HG03064 (cell line): ENCODE results near the gene RGS14.

Experiments
- ATAC-seq: cut with Tn5 transposase; IDR thresholded peaks from one replicate; pipeline ENCODE4 v1.9.1; 2021; ENCODE audit warnings: low read depth; ENCODE audit not compliant: unreplicated experiment

Gene RGS14

DNA sequence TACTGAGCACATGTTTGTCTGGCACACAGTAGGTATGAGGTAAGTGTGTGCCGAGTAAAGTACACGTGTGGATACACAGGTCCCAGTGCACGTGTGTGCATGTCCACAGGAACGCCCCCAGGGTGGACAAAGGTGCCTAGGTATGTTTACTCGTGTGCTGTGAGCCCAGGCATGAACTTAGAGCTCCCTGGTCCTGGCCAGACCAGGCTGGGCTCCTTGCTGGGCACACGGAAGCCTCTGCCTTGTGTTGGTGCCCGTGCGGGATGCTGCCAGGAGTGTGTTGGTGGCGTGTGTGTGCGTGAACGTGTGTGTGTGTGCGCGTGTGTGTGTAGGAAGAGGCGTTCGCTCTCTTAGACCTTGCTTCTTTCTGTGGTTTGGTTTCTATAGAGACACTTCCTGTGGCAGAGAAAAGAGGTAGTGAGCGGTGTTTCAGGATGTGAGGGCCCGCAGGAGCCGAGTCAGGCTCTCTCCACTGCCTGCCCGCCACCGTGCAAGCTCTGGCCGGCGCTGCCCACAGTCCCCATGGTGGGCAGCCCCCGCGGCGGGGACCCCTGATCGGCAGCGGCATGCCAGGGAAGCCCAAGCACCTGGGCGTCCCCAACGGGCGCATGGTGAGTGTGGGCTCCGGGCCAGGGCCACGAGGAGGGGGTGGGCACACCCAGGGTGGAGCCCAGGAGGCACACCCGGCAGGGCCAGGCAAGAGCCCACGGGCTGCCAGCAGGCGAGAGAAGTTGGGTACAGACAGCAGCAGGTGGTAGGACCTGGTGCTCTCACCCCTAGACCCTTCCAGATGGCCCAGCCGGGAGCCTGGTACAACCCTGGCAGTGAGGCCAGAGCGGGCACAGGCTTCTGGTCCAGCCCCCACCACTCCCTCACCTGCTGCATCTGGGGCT, at the start of gene RGS14:
RGS14 (plus strand) TSS at position 466 of the 893 bp plus-strand sequence; CDS start at position 567, 101 bp downstream.
- peak; percentile 89 for ATAC-seq

DNA sequence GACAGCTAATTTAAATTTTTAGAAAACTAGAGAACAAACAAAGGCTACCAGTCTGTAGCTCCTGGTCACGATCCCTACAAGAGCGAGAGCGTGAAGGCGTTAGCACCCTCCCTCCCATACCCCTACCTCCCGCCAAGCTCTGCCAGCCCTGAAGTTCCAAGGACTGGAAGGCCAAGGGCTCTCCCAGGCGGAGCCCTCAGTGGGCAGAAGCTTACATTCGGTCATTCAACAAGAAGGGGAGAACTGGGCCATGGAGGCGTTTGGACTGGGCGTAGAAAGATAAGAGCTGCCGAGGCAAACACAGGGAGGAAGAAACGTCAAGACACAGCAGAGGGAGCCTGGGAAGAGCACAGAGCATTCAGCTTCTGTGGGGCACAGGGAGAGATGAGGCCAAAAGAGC, 49.0 kb upstream of the RGS14 start:
- ATAC-seq = no peak

GRCh38 chr5:177309351-177310191, 48.2 kb upstream of the RGS14 start:
- no peak for ATAC-seq

GRCh38 chr5:177310332-177310731, 47.4 kb upstream of the RGS14 start:
- no peak for ATAC-seq

DNA sequence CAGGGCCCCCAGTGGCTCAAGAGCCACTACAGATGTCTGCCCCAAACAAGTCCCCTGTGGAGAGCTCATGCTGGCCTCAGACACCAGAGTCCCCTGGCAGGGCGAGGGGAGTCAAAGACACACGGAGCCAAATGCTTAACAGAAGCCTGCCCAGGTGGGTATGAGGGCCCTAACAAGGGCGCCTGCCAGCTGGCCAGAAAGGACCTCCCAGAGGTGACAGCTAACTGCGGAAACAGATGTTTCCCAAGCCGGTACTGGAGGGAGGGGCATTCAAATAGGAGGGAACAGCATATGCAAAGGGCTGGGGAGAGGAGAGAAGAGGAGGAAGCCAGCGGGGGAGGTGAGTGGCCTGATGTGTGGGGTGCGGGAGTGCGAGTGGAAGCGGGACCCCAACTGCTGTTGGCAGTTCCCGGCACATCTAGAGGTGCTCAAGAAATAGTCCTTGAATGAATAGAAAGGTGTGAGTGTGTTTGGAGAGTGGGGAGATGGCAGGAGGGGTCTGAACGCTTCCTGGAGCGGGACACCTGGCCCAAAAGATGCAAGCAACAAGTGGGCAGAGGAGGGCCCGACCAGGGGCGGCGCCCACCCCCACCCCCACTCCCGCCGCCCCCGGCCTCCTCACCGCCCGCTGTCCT, 46.9 kb upstream of the RGS14 start:
- no peak for ATAC-seq

- ATAC-seq = peak; percentile 4
These were observed 46.4 kb upstream of the RGS14 start for GRCh38 chr5:177311392-177311722.

- peak; percentile 65 for ATAC-seq
These were observed 45.7 kb upstream of the RGS14 start, which contains the start of gene MXD3 for GRCh38 chr5:177311723-177312648. MXD3 (minus strand) TSS chr5:177311898; CDS start chr5:177311830, 68 bp downstream.

DNA sequence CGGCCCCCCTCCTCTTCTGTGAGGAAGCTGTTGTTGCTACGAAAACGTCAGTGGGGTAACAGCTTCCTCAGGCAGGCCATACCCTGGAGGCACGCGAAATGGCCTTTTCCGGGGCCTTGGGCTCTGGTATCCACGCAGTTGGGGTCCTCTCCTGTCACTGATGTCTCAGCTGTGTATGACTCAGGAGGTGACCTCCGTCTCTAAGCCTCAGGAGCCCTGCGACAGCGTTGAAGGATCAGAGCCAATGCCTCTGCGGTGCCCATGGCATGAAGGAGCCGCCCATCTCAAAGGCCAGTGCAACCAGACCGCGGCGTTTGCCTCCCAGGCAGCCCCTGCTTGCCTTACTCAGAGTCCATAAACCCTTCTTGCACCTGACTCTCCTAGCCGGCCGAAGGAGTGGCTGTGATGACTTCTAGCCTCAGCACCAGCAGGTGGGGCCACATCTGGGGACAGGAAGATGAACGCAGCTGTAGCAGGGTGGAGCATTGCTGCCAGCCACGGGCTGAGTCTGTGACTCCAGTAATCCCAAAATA, 45.0 kb upstream of the RGS14 start:
- ATAC-seq = peak; percentile 27

- no peak for ATAC-seq
These were observed 44.0 kb upstream of the RGS14 start for GRCh38 chr5:177313561-177314259.

DNA sequence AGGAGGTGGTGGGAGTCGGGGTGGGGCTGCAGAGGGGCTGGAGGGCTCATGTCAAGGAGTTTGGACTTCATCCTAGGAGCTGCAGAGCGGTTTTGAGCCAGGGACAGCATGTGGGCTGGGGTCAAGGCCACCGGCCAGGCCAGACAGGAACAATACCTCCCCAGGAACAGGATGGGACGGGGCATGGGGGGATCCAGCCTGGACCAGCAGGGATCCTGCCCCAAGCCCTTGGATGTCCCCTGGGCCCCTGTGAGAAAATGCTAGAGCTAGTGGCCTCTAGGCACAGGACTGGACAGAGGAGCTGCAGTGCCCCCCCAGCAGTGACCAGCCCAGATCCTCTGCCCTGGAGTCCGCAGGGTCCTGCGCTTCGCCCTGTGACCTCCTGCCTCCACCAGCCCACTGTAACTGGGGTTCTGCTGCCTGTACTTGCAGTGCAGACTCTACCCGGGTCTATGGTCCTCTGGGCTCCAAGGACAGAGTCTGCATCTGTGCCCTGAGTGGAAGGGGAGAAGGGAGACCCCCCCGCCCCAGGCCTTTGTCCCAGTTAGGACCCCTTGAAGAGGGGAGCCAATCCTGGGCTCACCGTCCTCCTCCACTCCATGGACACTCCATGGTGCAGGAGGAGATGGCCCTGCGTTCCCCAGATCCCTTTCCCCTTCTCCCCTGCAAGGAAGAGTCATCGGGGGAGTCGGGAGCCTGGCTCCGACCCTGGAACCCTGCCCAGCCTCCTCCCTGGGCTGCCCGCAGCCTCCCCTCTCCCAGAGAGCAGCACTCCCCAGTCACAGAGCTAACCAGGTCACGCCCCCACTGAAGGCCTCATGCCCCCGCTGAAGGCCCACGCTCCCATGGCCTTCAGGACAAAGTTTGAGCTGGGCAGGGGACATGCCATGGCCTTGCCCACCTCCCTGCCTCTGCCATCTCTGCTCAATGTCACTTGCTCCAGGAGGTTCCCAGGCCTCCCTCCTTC, 43.1 kb upstream of the RGS14 start:
- ATAC-seq = no peak

DNA sequence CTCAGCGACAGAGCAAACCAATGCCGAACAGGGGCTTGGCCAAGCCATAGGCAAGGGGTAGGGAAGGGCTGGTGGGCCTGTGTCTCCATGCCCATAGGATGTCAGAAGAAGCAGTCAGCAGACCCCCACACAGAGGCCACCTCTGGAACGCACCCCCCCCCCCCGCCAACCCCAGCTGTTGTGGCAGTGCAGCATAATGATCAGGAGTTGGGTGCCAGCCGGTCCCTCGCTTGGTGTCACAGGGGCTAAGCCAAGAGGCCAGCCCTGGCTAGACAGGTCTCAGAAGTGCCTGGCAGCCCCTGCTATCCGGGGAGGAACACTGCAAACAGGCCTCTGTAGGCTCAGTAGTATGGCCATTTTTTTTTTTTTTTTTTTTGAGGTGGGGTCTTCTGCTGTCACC, 42.3 kb upstream of the RGS14 start:
- ATAC-seq = no peak

GRCh38 chr5:177316005-177316404, 41.7 kb upstream of the RGS14 start:
- ATAC-seq = no peak

DNA sequence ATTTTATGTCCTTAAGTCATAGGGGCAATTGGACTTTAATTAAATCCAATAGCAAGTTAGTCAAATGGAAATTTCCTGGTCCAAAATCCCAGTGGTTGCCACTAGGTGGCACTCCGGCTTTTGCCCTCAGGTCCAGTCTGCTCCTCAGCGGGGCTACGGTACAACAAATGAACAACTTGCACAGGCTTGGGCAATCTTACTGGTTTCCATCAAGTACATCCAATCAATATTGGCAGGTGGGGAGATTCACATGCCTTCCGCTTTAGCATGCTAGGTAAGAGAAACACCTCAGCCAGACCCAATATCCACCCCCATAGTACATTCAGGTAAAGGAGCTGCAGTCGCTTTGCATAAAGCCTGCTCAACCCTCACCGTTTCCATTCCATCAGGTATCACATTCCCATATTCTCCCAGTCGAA, 39.8 kb upstream of the RGS14 start:
- ATAC-seq = no peak

DNA sequence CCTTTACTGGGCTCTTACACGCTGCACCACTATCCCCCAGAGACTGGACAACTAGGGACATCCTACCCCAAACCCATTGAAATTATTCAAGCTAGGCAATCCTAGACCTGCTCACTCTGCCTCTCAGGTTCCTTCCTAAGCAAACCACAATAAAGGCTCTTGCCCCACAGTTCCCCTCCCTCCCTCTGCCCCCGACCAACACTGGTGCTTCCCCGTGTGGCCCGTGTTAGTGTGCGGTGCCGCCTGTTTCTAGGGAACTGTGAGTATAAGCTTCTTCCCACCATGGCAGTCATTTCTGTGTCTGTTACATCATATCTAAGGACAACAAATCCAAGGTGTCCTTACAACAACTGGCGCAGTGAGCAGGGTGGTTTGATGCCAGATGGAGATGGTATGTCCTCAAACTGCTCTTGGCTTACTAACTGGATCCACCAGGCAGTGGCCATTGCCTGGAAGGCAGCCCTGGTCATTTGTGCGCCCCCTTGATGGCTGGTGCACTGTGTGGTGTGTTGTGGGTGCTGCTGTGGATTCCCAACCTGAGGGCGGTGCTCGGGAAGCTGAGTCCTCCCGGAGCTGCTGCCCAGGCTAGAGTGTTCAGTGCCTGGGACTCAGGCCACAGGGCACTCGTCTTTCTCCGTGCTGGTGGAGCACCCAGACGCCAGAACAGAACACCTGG, 37.7 kb upstream of the RGS14 start:
- ATAC-seq = no peak

GRCh38 chr5:177320879-177321278, 36.8 kb upstream of the RGS14 start:
- no peak for ATAC-seq

GRCh38 chr5:177325868-177326381, 31.8 kb upstream of the RGS14 start:
- ATAC-seq = no peak
